SW480 (cell line): ENCODE results near the gene SKAP1.

Experiments
- DNase-seq: peaks from one replicate; pipeline ENCODE4 v3.0.0-alpha.2; 2016; ENCODE audit warnings: low spot score

Gene SKAP1

DNA sequence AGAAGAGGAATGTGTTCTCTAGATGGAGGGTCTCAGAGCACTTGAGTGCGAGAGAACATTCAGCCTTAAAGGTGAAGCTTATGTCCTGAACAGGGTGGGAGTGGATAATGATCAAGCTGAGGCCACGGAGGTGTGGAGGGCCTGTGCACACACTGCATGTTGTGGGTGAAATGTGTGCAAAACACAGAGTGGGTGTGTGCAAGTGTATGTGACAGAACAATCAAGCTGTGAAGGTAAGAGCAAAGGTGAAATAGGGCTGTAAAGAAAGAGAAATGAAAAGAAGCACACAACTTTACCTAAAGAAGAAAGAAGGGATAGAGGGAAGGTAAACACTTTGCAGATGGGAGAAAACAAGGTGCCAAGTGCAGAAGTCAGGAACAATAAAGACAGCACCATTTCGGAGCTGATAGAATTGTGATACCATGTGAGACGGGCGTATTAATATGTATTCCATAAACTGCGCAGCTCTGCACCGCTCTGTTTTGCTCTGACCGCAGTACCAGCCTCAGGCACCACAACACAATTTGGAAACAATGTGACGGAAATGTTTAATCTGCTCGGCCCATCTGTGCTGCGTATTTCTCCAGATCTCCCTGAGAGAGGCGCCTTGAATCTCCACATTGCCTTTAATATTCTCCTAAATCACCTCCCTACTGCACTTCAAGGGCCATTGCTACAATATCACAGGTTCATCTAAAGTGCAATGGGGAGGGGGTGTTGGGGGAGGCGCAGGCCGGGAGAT is 281.8 kb downstream of the SKAP1 start:
- DNase-seq = no peak

GRCh38 chr17:48144976-48145798 is 284.8 kb downstream of the SKAP1 start:
- no peak for DNase-seq

DNA sequence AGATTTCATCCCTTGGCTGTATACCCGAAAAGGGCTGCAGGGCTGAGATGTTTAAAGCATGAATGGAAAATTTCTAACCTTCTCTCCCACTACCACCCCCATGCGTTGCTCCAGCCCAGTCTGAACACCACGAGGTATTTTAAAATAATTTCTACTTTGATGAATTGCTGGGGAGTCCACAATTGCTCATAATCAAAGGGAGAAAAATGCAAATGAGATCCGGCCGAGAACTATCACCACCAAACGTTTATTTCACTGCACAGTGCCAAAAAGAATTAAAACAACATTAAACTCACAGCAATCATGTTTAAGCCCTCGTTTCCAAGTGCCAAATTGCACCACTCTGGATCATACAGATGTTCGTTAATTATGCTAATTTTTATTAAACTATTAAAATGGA is 285.8 kb downstream of the SKAP1 start:
- no peak for DNase-seq

DNA sequence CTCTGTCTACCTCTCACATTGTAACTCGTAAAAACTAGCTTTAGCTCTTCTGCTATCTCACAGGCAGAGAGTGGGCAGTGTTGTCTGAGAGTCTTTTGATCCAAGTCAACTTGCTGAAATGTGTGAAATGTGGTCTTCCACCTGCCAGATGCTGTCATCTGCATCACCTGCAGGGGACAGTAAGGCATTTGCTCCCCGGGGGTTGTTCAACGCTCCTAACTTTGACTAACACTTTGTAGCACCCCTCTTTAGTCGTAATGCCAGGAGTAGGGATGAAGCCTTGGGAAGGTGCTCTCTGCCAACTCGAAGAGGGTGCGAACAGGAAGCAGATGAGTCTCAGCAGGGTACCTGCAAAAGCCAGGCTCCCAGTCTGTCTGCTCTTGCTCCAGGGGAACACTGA is 286.4 kb downstream of the SKAP1 start:
- no peak for DNase-seq

DNA sequence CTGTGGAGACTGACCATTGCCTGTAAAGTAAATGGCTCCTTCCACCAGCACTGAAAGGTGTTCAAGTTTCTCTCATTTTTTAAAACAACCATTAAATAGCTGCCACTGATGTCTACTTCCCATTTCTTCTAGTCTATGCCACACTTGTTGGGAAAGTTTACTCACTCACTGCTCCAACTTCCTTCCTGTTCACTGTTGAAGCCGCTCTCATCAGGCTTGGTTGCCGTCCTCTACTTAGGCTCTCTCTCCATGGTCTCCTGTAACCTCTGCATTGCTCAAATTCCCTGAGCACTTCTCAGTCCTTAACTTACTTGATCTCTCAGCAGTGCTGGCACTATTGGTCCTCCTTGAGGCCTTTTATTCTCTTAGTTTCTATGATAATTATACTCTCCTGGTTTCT is 290.1 kb downstream of the SKAP1 start:
- no peak for DNase-seq

- no peak for DNase-seq
These were observed 292.4 kb downstream of the SKAP1 start for GRCh38 chr17:48137656-48138055.

DNA sequence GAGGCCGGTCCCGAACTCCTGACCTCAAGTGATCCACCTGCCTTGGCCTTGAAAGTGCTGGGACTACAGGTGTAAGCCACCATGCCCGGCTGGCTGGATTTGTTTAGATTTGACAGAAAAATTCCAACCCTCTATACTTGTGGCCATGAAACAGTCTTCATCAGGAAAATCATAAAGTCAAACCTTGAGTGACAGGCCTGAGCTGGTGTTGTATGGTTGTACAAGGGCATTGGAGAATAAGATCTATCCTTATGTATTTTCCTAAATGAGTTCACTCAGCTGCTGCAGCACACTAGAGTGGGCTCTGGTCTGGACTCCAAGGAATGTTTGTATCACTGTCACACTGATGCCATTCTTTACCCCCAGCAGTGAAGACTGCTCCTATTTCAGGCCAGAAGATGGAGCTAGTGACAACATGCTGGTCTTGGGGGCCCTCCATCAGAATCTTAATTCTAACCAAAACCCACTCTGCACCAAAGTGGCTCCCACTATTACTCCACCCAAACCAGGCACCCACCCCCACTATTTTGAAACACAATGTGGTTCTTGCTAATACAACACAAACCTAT is 295.0 kb downstream of the SKAP1 start:
- no peak for DNase-seq

GRCh38 chr17:48132385-48132784 is 297.6 kb downstream of the SKAP1 start:
- no peak for DNase-seq

DNA sequence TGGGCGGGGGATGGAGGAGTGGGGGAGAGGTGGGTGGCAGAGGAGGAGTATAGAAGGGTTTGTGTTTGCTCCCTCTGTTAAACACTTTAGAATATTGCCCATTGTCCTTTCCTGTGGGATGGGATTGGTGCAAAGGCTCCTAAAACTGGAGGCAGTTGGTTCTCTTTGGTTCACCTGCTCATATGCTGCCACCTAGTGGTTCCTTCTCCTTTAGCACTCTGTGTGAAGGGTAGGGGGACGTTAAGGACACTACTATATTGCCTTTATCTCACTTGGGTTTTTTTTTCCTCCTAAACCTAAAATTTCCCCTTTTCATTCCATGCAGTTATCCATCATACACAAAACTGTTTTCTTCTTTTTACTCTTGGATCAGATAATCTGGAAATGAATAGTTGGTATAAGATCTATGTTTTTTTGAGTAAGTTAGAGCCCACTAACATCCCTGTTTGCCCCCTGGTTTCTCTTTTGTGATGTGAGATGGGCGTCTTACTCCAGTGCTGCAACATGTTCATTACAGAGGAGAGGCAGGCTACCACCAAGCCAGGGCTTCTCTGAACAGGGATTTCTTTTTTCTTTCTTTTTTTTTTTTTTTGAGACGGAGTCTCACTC is 298.7 kb downstream of the SKAP1 start:
- peak; percentile 67 for DNase-seq

DNA sequence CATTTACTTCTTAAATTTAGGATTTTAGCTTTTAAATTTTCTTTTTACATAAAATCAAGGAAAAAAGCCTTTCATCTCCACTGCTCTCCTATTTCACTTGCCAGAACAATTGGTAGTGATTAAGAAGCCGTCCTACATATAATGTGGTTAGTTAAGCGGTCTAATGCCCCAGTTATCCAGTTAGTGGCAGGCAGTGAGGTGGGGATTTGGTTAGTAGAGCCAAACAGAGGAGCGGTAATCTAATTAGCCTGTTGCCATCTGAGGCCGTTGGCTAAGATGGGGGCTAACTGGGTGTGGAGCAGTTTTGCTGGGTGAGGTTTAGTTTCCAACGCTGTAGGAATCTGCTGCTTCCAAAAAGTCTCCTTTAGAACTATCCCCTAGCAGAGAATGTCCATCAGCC is 300.0 kb downstream of the SKAP1 start:
- no peak for DNase-seq

DNA sequence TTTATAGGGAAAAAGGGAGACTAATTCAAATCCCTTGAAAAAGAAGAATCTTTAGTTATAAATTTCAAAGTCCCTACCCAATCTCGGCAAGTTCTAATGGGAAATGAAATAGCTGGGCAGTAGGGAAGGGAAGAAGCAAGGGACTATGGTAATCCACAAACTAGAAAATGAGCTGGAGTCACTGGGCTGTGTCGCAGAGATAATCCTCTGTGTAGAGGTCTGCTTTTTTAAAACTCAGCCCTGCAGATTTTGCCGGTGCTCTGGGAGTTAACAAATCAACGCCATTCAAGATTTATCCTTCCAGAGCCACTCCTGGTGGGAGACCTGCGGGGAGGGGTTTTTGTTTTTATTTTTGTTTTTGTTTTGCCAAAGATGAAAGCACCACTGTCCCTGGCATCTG is 301.6 kb downstream of the SKAP1 start:
- DNase-seq = no peak

GRCh38 chr17:48127371-48128051 is 302.5 kb downstream of the SKAP1 start:
- peak; percentile 89 for DNase-seq

DNA sequence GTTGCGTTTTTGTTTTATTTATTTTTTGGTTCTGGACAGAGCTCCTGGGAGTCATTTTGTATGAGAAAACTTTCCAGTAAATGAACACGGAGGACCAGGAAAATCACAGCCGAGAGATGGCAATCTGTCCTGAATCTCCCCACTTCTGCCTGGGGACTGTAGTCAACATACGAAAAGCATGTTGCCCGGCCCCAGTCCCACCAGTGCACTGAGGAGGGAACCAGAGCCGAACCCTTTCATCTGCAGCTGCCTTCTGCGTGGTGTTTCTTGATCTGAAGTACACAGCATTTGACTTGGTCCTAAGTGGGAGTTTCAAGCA is 303.5 kb downstream of the SKAP1 start:
- no peak for DNase-seq

DNA sequence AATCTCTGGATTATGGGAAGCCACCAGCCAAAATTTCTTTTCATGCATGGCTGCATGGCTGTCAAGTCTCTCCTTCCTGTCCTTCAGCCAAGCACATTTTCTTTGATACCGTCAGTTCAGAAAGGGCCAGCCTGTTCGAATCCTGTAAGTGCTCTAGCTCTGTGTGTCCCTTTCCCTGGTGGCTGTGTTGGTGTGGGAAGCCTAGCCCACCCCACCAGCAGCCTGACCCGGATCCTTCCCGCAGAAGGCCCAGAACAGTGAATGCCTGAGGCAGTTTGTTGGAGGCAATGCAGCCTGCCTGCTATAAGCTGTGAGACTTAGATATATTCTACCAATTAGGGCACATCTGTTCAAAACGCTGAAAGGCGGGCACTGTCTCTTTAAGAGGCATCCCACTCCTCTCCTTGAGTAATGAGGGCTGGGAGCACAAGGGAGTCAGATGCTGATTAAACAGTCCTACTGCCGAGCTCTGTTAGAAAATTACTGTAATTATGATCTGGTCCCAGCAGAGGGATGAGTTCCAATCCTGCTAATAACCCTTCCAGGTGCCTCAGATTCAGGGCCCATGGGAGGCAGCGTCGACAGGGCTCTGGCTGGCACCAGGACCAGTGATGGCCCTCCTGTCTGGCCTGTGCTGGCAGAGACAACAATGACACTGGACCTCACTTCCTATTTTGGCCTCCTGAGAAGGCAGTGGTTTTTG is 304.0 kb downstream of the SKAP1 start:
- DNase-seq = no peak

DNA sequence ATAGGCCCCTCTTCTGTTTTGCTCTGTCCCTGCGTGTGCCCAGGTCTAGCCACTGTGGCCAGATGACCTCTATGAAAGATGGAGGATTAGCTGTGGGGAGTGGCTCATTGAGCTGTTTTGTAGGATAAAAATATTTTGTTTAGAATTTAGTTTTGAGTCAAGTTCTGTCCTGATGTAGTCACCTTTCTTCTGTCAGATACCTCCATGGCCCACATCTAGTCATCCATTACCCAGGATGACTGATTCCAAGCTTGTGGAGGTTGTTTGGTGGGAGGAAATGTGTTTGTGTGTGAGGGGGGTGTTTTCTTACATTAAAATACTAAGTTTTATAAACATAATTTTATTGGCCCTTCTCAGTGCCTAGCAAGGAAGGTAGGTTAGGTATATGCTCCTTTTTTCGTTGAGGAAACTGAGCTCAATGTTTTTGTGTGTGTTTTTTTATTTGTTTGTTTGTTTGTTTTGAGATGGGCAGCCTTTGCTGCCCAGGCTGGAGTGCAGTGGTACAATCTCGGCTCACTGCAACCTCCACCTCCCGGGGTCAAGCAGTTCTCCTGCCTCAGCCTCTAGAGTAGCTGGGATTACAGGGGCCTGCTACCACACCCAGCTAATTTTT is 306.1 kb downstream of the SKAP1 start:
- DNase-seq = no peak

DNA sequence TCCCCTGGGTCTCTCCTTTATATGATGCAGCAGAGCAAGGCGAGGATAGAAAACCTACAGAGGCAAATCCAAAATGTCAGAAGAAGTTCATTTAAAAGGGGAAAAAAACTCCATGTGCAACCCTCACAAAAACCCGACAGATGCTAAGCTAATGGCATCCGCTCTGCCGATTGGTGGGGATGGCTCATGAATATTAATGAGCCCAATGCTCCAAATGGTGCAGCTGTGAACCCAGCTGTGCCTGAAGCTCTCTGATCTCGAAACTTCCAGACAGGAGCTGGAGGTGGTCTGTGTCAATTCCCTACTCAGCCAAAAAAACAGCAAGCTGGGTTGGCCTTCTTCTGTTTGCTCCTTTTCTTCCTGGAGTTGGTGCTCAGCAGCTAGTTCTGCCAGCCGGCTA is 306.9 kb downstream of the SKAP1 start:
- DNase-seq = no peak

DNA sequence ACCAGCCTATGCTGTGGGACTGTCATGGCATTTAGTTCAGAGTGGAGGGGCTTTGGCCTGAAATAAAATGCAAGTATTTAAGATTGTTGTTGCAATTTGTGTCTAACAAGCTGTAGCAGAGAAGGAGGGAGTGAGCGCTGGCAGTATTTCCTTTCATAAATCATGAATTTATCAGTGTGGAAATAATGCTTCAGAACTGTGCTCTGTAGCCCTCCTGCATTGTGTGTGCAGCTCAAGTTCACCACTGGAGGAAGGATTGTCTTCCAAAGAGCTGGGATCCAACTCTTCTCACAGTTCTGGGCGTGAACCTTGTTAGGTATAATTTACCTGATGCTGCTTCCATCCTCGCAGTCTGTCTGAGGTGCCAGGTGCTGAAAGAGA is 307.4 kb downstream of the SKAP1 start:
- no peak for DNase-seq

- no peak for DNase-seq
These were observed 307.9 kb downstream of the SKAP1 start for GRCh38 chr17:48121923-48122664.

- DNase-seq = no peak
These were observed 316.8 kb downstream of the SKAP1 start for GRCh38 chr17:48113201-48113676.

DNA sequence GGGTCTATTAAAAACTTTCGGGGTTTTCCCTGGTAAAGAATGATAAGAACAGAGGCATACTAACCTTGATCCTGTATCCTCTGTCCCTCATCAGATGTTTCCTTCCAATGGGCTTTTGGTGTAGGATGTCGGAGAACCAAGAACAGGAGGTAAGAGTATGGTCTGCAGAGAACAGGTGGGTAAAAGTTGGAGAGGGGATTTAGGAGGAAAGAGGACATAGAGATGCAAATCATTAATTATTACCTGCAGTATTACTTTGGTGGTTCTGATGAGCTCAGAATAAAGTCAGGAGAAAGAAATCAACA is 318.1 kb downstream of the SKAP1 start:
- no peak for DNase-seq

GRCh38 chr17:48110761-48111160 is 319.3 kb downstream of the SKAP1 start:
- DNase-seq = no peak
